NCI-H146 (cell line): ENCODE measurements around the gene ZNF496.
"Not testable (repeated sequence)": the region's sequence is repeated elsewhere in the genome, so short reads cannot be mapped to it uniquely, and the experiment has no call there.

Experiments used
- DNase-seq: peaks from one replicate; lab custom pipeline; 2025; lab: John Stamatoyannopoulos, UW

The ZNF496 gene

GRCh38 chr1:247291833-247292561, 39.7 kb downstream of the ZNF496 start:
- DNase-seq = no peak

- no peak for DNase-seq
Measured at GRCh38 chr1:247291161-247291560, 40.5 kb downstream of the ZNF496 start.

- no peak for DNase-seq
Measured at GRCh38 chr1:247290576-247290975, 41.1 kb downstream of the ZNF496 start.

- not testable (repeated sequence) for DNase-seq
Measured at GRCh38 chr1:247289274-247289892, 42.3 kb downstream of the ZNF496 start.

- DNase-seq = no peak
Measured at GRCh38 chr1:247288341-247288740, 43.3 kb downstream of the ZNF496 start.

- no peak for DNase-seq
Measured at GRCh38 chr1:247287460-247287859, 44.2 kb downstream of the ZNF496 start.

- no peak for DNase-seq
Measured at GRCh38 chr1:247286134-247286670, 45.5 kb downstream of the ZNF496 start.

GRCh38 chr1:247281001-247281574, 50.6 kb downstream of the ZNF496 start:
- DNase-seq = no peak

GRCh38 chr1:247277191-247277590, 54.5 kb downstream of the ZNF496 start:
- no peak for DNase-seq

GRCh38 chr1:247274605-247275256, 56.9 kb downstream of the ZNF496 start:
- DNase-seq = no peak

- DNase-seq = no peak
Measured at GRCh38 chr1:247273013-247273412, 58.7 kb downstream of the ZNF496 start.

- DNase-seq = no peak
Measured at GRCh38 chr1:247270003-247270402, 61.7 kb downstream of the ZNF496 start.

- DNase-seq = no peak
Measured at GRCh38 chr1:247269133-247269532, 62.5 kb downstream of the ZNF496 start.

GRCh38 chr1:247268390-247269045, 63.1 kb downstream of the ZNF496 start:
- no peak for DNase-seq

- no peak for DNase-seq
Measured at GRCh38 chr1:247266053-247266452, 65.6 kb downstream of the ZNF496 start.

GRCh38 chr1:247255772-247256171, 75.9 kb downstream of the ZNF496 start, which contains the start of gene VN1R5:
TSS of gene VN1R5 (plus strand) at chr1:247256072.
- not testable (repeated sequence) for DNase-seq

- no peak for DNase-seq
Measured at GRCh38 chr1:247247568-247247967, 84.1 kb downstream of the ZNF496 start.
